ENCODE measurements around the gene MAU2.

The MAU2 gene

DNA sequence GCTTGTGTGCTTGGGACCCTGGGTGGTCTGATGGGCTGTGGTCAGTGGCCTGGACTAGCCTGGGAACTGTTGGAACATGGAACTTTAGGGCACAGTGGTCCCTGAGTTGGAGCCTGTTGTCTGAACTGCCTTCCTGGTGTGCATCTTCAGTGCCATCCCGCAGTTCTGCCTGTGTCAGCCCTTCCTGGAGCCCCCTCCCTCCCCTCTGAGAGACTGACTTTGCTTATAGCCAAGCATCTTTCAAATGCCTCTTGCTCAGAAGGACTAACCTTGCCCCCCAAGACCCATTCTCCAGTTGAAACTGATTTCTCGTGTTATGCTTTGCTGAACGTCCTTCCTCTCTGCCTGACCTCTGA, 14.3 kb downstream of the MAU2 start:
- no peak for TF ChIP-seq CTCF (IDR thresholded peaks at IDR 0.05; ENCODE audit: low read depth, low read length, missing control alignments)
- DNase-seq (ENCODE audit: low read depth) = no peak
- in situ Hi-C loops (cut with HindIII; ENCODE audit: low sequenced_read_pairs) = loop anchor here (10.0 kb wide), 1 partner anchor 130 kb away; no protein-coding TSS in a partner anchor
- H3K4me3 ChIP-seq (ENCODE audit: low read depth, low read length) = no peak overlapping the region

- no peak for DNase-seq (ENCODE audit: low read depth)
- H3K4me3 ChIP-seq (ENCODE audit: low read depth, low read length) = no peak overlapping the region
- in situ Hi-C loops (cut with HindIII; ENCODE audit: low sequenced_read_pairs) = loop anchor here (10.0 kb wide), 1 partner anchor 129 kb away; no protein-coding TSS in a partner anchor
- no peak for TF ChIP-seq CTCF (IDR thresholded peaks at IDR 0.05; ENCODE audit: low read depth, low read length, missing control alignments)
These were observed 15.0 kb downstream of the MAU2 start for GRCh38 chr19:19335408-19336158.

DNA sequence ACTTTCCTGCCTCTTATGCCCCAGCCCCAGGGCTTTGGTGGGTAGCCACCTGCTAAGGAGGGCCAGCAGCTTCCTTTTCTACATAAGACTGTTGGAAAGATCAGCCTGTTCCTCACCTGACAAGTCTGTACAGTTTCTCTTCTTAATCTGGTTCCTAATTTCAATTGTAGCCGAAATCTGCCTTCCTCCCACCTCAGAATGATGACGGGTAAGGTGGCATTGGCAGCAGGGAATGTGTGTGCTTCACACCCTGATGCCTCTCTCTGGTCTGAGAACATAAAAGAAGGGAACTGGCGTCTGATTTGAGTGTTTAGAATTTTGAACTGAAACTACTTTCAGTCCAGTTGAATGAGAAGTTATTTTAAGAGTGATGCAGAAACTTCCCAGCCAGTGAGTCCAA, 16.0 kb downstream of the MAU2 start:
- in situ Hi-C loops (cut with HindIII; ENCODE audit: low sequenced_read_pairs) = loop anchor here (10.0 kb wide), 1 partner anchor 128 kb away; no protein-coding TSS in a partner anchor
- no peak for TF ChIP-seq CTCF (IDR thresholded peaks at IDR 0.05; ENCODE audit: low read depth, low read length, missing control alignments)
- no peak overlapping the region for H3K4me3 ChIP-seq (ENCODE audit: low read depth, low read length)
- DNase-seq (ENCODE audit: low read depth) = no peak

- no peak for DNase-seq (ENCODE audit: low read depth)
- no peak for TF ChIP-seq CTCF (IDR thresholded peaks at IDR 0.05; ENCODE audit: low read depth, low read length, missing control alignments)
- in situ Hi-C loops (cut with HindIII; ENCODE audit: low sequenced_read_pairs) = loop anchor here (10.0 kb wide), 1 partner anchor 128 kb away; no protein-coding TSS in a partner anchor
- H3K4me3 ChIP-seq (ENCODE audit: low read depth, low read length) = no peak overlapping the region
These were observed 16.5 kb downstream of the MAU2 start for GRCh38 chr19:19337120-19337519.

- H3K4me3 ChIP-seq (ENCODE audit: low read depth, low read length) = no peak overlapping the region
These were observed 17.5 kb downstream of the MAU2 start for GRCh38 chr19:19338082-19338481.

GRCh38 chr19:19341026-19341425, 20.4 kb downstream of the MAU2 start:
- H3K4me3 ChIP-seq (ENCODE audit: low read depth, low read length) = no peak overlapping the region
- TF ChIP-seq CTCF (IDR thresholded peaks at IDR 0.05; ENCODE audit: low read depth, low read length, missing control alignments) = no peak
- in situ Hi-C loops (cut with HindIII; ENCODE audit: low sequenced_read_pairs) = no loop called here
- DNase-seq (ENCODE audit: low read depth) = no peak

More at GRCh38 chr19:19338082-19338481, 17.5 kb downstream of the MAU2 start:
- peak; percentile 19 for DNase-seq (ENCODE audit: low read depth)
- no peak for TF ChIP-seq CTCF (IDR thresholded peaks at IDR 0.05; ENCODE audit: low read depth, low read length, missing control alignments)
- in situ Hi-C loops (cut with HindIII; ENCODE audit: low sequenced_read_pairs) = loop anchor here (10.0 kb wide), 1 partner anchor 127 kb away; no protein-coding TSS in a partner anchor
